Endothelial cell of umbilical vein (primary cell): Measurements from ENCODE around the gene DPH6. TPM values are rescaled to one million over a fixed set of nuclear protein-coding genes. Genes with fewer than 3 reads are reported as not detected.

Experiments used
- BruUV-seq: library from RNA; stranded (reverse); fragments of 400-500 nt; replicated peaks from 2 replicates; lab custom pipeline; 2021; lab: Mats Ljungman, UMichigan
- CTCF ChIA-PET: fragments of 300-600, 350-600 bp; sonication (Branson Sonifier 250); formaldehyde crosslinking; loops from one replicate; lab custom pipeline; 2021; ENCODE audit warnings: antibody characterized with exemption, inconsistent platforms; lab: Charles Lee
- POLR2A ChIA-PET: fragments of 300-600, 350-600 bp; sonication (Branson Sonifier 250); formaldehyde crosslinking; loops from one replicate; lab custom pipeline; 2021; ENCODE audit warnings: antibody characterized with exemption, inconsistent platforms; lab: Charles Lee
- DNase-seq: peaks from one replicate; pipeline ENCODE4 v3.0.0-alpha.2; 2011; ENCODE audit warnings: low read depth, low spot score
- FAIRE-seq: peaks from 2 replicates; lab custom pipeline; 2011; peaks lifted over from hg19 to GRCh38; lab: Jason Lieb, UNC
- H2AFZ ChIP-seq: 2 replicates; pipeline ENCODE4 v1.6.0; 2012; ENCODE audit warnings: low read depth, low read length, control low read depth, inconsistent platforms
- H3K27ac ChIP-seq: 2 replicates; pipeline ENCODE4 v1.5.1; 2011; ENCODE audit warnings: low read depth, mild to moderate bottlenecking, control low read depth, low read length, moderate library complexity; ENCODE audit not compliant: insufficient read depth
- H3K27me3 ChIP-seq, 2 experiments: 2 replicates each; pipeline versions ENCODE4 v1.6.0 to v1.6.1; 2011; ENCODE audit warnings: low read length in 2 of 2, mixed read lengths in 1 of 2; ENCODE audit not compliant: control insufficient read depth in 2 of 2, insufficient read depth in 2 of 2
- H3K36me3 ChIP-seq, 2 experiments: 2 replicates in 1 of 2; 3 replicates in 1 of 2; pipeline ENCODE4 v1.5.1; 2011; ENCODE audit warnings: low read length in 2 of 2, mild to moderate bottlenecking in 1 of 2, moderate library complexity in 1 of 2; ENCODE audit not compliant: control insufficient read depth in 2 of 2, insufficient read depth in 2 of 2; ENCODE audit errors: extremely low read depth in 1 of 2
- H3K4me1 ChIP-seq: 3 replicates; pipeline ENCODE4 v1.5.1; 2011; ENCODE audit warnings: mild to moderate bottlenecking, low read length; ENCODE audit not compliant: control insufficient read depth, insufficient read depth; ENCODE audit errors: extremely low read depth
- H3K4me2 ChIP-seq: 2 replicates; pipeline ENCODE4 v1.6.1; 2011; ENCODE audit warnings: low read length, control low read depth, mixed read lengths; ENCODE audit not compliant: insufficient read depth
- H3K4me3 ChIP-seq, 3 experiments: fragments of 200-600 bp in 1 of 3; sonication (generic), shearing (Covaris generic) in 1 of 3; replicated peaks in 1 of 3; 2 replicates each; pipeline ENCODE4 v1.5.1; 2011 to 2016; ENCODE audit warnings: control low read depth in 3 of 3, low read length in 3 of 3, mild to moderate bottlenecking in 2 of 3, inconsistent platforms in 1 of 3, low read depth in 1 of 3, moderate library complexity in 1 of 3; ENCODE audit not compliant: insufficient read depth in 1 of 3
- H3K79me2 ChIP-seq: 2 replicates; pipeline ENCODE4 v1.6.0; 2012; ENCODE audit warnings: low read length, inconsistent platforms; ENCODE audit not compliant: control insufficient read depth, insufficient read depth
- H3K9ac ChIP-seq: replicated peaks from 2 replicates; pipeline ENCODE3; 2011; ENCODE audit warnings: low read length, control low read depth; ENCODE audit not compliant: insufficient read depth; ENCODE audit errors: extremely low read depth
- H3K9me1 ChIP-seq: replicated peaks from 3 replicates; pipeline ENCODE4 v1.6.0; 2011; ENCODE audit warnings: mild to moderate bottlenecking, low read length; ENCODE audit not compliant: control insufficient read depth, insufficient read depth; ENCODE audit errors: extremely low read depth
- H3K9me3 ChIP-seq: replicated peaks from 2 replicates; pipeline ENCODE4 v1.5.1; 2012; ENCODE audit warnings: low read length, inconsistent platforms; ENCODE audit not compliant: control insufficient read depth, insufficient read depth
- H4K20me1 ChIP-seq: replicated peaks from 2 replicates; pipeline ENCODE3; 2011; ENCODE audit warnings: mild to moderate bottlenecking, low read length; ENCODE audit not compliant: control insufficient read depth, insufficient read depth; ENCODE audit errors: extremely low read depth
- CTCF ChIP-seq, 2 donors: IDR thresholded peaks; 1 replicate in 1 of 2; 2 replicates in 1 of 2; pipeline ENCODE4 v1.5.1; 2011; ENCODE audit warnings: low read length in 2 of 2, mild to moderate bottlenecking in 2 of 2, moderate library complexity in 2 of 2, control low read depth in 1 of 2, inconsistent platforms in 1 of 2, low read depth in 1 of 2; ENCODE audit not compliant: insufficient read depth in 1 of 2; ENCODE audit errors: extremely low read depth in 1 of 2
- EZH2 ChIP-seq: IDR thresholded peaks from 2 replicates; pipeline ENCODE4 v1.6.1; 2012; ENCODE audit warnings: borderline replicate concordance, low read depth, mild to moderate bottlenecking, moderate library complexity, low read length, inconsistent platforms; ENCODE audit not compliant: severe bottlenecking
- FOS ChIP-seq: IDR thresholded peaks from 2 replicates; pipeline ENCODE4 v1.6.1; 2011; ENCODE audit warnings: mild to moderate bottlenecking, low read length, moderate library complexity, borderline replicate concordance; ENCODE audit not compliant: insufficient read depth
- GATA2 ChIP-seq: IDR thresholded peaks from 2 replicates; pipeline ENCODE4 v1.7.0; 2011; ENCODE audit warnings: low read depth, mild to moderate bottlenecking, moderate library complexity, mixed read lengths, low read length; ENCODE audit not compliant: insufficient read length, insufficient read depth
- JUN ChIP-seq: IDR thresholded peaks from 2 replicates; pipeline ENCODE4 v1.6.1; 2011; ENCODE audit warnings: borderline replicate concordance, low read depth; ENCODE audit not compliant: insufficient read length, insufficient read depth
- MYC ChIP-seq: IDR thresholded peaks from one replicate; pipeline ENCODE4 v1.6.1; 2011; ENCODE audit warnings: mild to moderate bottlenecking, low read depth, low read length
- POLR2A ChIP-seq: IDR thresholded peaks from 2 replicates; pipeline ENCODE4 v1.6.1; 2012; ENCODE audit warnings: low read depth, mild to moderate bottlenecking, control low read depth, low read length
- POLR2AphosphoS5 ChIP-seq: IDR thresholded peaks from 2 replicates; pipeline ENCODE4 v1.6.1; 2012; ENCODE audit warnings: low read depth, mild to moderate bottlenecking, control low read depth, low read length, moderate library complexity; ENCODE audit not compliant: insufficient read depth
- dilution Hi-C: fragments of 300-500 bp; cut with MboI; formaldehyde crosslinking; loops from one replicate; pipeline ENCODE4 v1.15.0; 2019; ENCODE audit warnings: low sequenced_read_pairs; ENCODE audit not compliant: extremely low pct_ligation_motif_present
- intact Hi-C: fragments of 100-400 bp; cut with micrococcal nuclease; formaldehyde crosslinking; loops from one replicate; pipeline ENCODE4 v1.10.0; 2022
- polyA plus RNA-seq, 4 experiments: library from polyadenylated mRNA; depleted of rRNA in 3 of 4; stranded (reverse) in 3 of 4; unstranded in 1 of 4; fragments of >200 nt; gene quantifications; 2 replicates each; pipeline versions ENCODE4 v1.2.1 to v1.2.3, GENCODE V29; 2011 to 2012; ENCODE audit warnings: missing spikeins in 1 of 4
- total RNA-seq: library from RNA; stranded (reverse); gene quantifications from 2 replicates; pipeline ENCODE4 v1.2.3, GENCODE V29; 2021
- TF ChIP-seq, protein P1 (sequence below): IDR thresholded peaks from 2 replicates; pipeline ENCODE4 v1.6.1; 2011; ENCODE audit not compliant: insufficient read depth, insufficient read length

The DPH6 gene
- total and polyA plus RNA-seq, 2 donors (not counting 3 experiments of a cell fraction or from before 2014, with no cell fraction given): 4.6 to 10.1 TPM

DNA sequence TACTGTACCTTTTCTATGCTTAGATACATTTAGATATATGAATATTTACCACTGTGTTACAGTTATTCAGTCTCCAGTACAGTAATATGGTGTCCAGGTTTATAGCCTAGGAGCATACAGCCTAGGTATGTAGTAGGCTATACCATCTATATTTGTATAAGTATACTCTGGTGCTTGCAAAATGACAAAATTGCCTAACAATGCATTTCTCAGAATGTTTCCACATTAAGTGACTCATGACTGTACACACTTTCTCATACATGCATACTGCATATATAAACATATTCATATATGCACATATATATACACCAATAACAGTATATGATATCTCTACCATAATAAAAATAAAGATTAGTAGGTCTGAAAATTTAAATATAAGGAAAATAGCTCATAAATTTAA is 169.3 kb downstream of the DPH6 start:
- BruUV-seq: no TSS peak
- no peaks in the 10 kb centered on the region for H3K9me1 ChIP-seq
- H3K4me2 ChIP-seq: no peak overlapping the region
- no peak overlapping the region for H2AFZ ChIP-seq
- FAIRE-seq (no peak), DNase-seq (no peak)
- H3K36me3 ChIP-seq: no peaks in the 10 kb centered on the region
- ChIA-PET POLR2A (no interaction called here), CTCF (no interaction called here)
- intact Hi-C loops (no loop called here), dilution Hi-C loops (no loop called here)
- no peak overlapping the region for H3K9ac ChIP-seq
- no peaks in the 10 kb centered on the region for H3K27me3 ChIP-seq
- no peaks in the 10 kb centered on the region for H4K20me1 ChIP-seq
- TF ChIP-seq FOS: no peak
- TF ChIP-seq JUN: no peak
- TF ChIP-seq GATA2: no peak
- TF ChIP-seq MYC: no peak
- TF ChIP-seq POLR2A: no peak
- TF ChIP-seq EZH2: no peak
- no peak for TF ChIP-seq CTCF (IDR thresholded peaks at IDR 0.05; ENCODE audit: extremely low read depth in 1 of 2, insufficient read depth in 1 of 2, low read depth in 1 of 2, low read length in 2 of 2)
- no peak for TF ChIP-seq POLR2AphosphoS5
- TF ChIP-seq, protein P1, sequence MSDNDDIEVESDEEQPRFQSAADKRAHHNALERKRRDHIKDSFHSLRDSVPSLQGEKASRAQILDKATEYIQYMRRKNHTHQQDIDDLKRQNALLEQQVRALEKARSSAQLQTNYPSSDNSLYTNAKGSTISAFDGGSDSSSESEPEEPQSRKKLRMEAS: no peak
- H3K79me2 ChIP-seq: no peaks in the 10 kb centered on the region
- H3K4me3 ChIP-seq: no peak overlapping the region
- H3K27ac ChIP-seq: no peak overlapping the region
- no peaks in the 10 kb centered on the region for H3K9me3 ChIP-seq
- H3K4me1 ChIP-seq: no peaks in the 10 kb centered on the region
